Raji (cell line): ENCODE data around the gene MTCH1.

Experiments
- POLR2A ChIP-seq: IDR thresholded peaks from 2 replicates; pipeline ENCODE4 v1.6.1; 2011; ENCODE audit warnings: low read depth, low read length, control low read depth; ENCODE audit not compliant: insufficient read depth

The MTCH1 gene

DNA sequence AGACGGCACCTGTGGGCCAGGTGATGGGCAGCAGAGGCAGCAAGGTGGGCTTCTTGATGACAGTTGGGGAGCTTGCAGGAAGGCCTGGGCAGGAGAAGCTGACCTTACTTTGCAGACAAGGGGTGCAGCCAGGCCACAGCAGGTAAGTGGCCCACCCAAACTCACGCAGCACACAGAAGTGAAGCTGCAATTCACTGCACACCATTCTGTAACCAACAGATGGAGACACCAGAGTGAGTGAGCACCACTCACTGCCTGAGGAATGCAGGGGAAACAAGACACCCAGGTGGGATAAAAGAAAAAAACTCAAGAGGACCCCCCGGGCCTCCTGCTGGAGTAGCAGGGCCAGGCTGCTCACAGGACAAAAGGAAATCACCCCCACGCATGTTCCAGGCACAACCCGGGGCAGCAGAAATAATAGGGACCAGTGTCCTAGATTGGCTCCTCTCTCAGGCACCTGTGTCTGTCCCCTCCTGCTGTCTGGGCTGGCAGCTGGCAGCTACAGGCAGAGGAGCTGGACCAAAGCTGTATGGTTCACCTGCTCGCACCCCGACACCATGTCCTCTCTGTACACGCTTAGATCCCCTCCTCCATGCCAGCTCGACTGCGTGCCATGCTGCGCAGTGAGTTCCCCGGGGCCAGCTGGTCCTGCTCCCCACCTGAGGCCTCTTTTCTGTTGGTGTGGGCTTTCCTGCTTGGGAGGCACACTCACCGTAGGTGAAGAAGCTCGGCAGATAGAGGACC lies 4.9 kb downstream of the MTCH1 start:
- TF ChIP-seq POLR2A: no peak

DNA sequence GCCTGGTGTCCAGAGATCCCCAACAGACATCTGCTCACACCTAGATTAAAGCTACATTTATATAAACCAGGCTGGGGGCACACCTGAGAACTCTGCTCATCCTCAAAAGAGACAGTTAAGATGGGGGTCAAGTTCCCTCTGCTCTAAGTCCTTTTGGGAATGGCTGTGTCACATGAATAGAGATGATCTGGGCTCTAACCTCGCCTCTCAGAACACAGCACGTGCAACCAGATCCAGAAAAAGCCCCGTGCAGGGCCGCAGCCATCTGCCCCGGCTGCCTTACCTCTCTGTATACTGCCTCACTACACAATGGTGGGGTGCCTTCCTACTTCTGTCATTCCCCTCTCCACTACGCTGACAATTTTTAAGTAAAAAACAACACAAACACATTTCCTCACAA lies 5.9 kb downstream of the MTCH1 start:
- no peak for TF ChIP-seq POLR2A

DNA sequence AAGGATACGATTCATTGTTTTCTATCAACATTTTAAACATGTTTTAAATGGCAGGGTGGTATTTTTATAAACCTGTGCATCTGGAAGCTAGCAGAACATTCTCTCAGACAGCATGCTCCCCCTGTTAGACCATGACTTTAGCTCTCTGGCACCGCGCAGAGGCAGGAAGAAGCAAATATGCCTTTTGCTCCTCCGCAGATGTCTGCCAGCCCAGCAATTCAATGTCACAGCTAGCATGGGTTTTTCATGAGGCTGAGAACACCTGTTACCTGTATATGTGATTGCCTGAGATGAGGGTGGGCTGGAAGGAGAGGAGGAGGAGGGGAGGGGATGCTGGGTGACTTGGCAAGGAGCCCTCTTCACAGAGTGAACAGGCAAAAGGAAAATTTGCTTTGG lies 6.7 kb downstream of the MTCH1 start:
- TF ChIP-seq POLR2A: no peak

DNA sequence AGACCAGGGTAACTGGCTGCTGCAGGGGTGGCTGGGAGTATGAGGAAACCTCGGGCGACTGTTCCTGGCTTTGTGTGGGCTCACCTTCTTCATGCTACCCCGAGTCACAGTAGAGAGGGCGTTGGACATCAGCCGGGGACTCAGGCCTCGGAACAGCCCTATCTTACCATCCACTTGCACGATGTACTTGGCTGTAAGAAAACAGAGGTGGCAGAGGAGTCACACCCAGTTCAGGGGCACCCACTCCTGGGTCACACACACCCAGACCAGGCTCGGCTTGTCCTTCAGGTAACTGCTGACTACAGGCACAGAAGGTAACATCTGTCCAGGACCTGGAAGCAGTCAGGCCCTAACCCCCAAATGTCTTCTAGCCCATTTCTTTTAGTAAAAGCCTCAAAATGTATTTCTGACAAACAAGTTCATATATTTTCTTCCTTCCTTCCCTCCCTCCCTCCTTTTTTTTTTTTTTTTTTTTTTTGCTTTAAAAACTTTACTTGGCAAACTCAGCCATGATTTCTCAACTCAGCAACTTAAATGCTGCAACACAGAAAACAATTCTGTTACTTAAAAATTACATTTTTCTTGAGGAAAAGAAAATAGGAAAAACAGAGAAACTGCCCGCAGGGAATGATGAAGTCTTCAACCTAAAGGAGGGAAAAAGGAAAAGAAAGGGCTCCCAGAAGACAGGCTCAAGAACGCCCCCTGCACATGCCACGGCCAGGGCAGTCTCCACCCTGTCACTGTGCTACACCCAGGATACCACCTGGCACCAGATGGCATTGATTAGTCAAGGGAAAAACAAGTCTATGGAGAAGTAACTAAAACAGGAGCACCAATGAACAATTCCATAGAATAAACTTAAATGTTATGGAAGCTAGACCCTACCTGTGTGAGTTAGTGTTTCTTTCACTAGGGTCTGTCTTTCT lies 7.3 kb downstream of the MTCH1 start:
- no peak for TF ChIP-seq POLR2A

DNA sequence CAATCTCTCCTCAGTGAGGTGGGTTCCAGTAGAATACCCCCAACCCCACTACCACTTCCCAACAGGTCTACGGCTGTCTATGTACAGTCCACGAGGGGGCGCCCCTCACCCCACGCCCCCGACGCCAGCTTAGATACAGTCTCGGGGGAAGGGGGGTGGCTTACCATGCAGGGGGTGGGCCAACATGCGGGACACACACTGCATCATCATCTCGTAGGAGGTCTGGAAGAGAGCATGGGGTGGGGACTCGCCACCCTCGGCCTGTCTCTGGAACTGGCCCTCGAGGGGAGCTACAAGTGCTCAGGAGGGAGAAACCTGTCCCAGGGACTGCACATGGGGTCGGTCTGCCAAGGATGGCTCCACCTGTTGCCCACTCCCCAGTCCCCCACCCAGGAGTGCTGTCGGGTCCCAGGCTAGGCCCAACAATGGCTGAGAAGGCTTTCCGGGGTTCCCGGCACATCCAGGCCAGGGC lies 8.5 kb downstream of the MTCH1 start:
- no peak for TF ChIP-seq POLR2A

DNA sequence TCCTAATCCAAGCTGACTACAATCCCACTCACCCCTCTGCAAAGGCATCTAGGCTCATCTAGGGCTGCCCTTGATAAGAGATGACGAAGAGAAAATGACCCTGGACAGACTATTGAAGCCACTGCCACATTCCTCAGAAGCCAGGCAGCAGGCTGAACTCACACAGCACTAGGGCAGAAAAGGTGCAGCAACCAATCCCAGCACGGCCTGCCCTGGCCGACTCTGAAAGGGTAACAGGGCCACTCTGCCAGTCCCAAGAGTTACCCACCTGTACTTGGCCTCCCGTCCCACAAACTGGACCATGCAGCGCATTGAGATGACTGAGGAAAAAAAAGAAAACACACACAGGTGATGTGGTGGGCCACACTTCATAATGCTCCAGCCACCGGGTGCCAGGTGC lies 9.1 kb downstream of the MTCH1 start:
- no peak for TF ChIP-seq POLR2A

DNA sequence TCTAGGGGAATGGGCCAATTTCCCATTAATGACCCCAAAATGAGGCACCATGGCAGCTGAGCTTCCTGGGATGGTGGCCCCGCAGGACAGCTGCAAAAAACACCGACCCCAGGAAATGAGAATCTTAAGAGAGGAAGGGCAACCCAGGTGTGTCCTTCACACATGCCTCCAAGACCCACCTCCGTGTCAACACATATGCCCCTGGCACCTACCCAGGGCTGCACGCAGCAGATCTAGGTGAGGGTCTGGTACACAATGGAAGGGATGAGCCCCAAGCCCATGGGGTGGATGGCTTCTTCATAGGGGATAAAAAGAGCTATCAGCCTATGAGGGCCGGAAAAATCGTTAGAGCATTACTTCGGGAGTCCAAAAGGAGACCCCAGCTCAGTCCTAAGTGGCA lies 9.5 kb downstream of the MTCH1 start:
- no peak for TF ChIP-seq POLR2A

DNA sequence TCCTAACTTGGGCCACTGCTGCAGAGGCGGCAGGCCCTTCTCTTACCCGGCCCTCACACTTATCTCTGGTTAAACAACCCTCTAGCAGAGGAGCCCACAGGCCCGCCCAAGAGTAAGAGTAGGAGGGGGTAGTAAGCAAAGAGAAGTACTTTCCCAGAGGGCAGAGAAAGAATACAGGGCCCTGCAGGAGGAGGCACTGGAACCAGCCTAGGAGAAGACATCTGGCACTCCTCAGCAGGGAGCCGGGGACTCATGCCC lies 10.1 kb downstream of the MTCH1 start:
- no peak for TF ChIP-seq POLR2A

DNA sequence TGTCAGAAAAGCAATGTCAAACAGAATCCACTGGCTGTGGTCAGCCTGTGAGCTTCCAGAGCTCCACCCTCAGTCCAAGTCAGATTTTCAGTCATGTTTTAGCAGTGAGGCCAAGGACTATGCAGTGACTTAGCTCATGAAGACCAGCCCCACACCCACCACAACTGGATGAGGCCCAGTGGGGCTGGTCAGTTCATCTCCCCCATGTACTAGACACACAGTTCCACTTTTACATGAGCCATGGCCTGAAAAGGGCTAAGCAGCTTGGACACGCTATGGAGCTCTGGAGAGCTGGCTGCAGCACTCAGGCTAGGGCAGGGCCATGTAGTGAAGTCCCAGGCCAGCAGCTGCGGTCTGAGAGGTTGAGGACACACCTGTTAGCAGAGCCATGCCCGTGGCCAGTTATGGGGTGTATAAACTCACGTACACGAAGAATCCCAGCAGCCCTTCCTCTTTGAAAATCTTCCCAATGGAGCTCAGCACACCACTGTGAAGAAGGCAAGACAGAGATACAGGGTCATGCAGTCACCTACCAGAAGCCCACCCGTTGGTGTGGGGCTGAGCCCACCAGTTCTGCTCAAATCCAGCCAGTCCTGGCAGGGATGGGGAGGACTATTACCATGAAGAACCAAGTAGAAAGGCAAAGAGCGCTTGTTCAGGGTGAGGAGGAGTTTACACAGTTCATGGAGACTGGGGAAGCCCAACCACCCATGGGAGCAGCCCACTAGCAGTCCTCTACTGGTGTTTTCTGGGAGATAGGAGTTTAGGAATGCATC lies 10.6 kb downstream of the MTCH1 start:
- TF ChIP-seq POLR2A: no peak

DNA sequence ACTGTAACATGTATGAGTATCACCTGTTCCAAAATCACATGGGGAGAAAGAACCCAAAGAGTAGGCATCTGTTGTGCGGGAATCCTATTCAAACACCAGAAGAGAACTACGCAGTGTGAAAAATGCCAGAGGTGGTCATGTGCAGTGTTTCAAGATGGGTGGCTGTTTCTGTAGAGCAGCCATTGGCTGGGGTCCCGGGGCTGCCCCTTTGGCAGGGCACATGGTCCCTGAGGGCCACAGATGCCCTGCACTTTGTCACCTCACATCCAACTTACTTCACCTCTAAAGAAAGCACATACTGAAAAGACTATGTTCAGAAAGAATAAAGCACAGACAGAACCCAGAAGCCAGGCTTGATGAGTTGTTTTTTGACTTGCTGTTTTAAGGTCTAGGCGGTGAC lies 12.3 kb downstream of the MTCH1 start:
- TF ChIP-seq POLR2A: no peak

DNA sequence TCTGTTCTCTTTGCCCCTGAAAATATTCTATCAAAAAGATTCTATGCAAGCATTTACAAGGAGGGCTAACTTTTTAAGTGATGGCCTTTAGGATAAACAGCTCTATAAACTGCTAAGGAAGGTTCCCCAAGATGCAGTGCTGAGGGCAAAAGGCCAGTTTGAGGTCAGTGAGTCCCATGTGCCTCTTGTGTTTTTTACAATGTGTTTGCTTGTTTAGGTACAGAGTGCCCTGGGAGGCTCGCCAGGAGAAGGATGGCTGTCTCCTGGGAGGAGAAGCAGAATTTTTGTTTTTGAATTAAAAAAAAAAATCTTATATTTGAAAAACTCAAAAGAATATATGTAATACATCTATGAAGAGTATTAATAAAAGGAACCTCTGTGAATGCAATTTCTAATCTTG lies 12.8 kb downstream of the MTCH1 start:
- no peak for TF ChIP-seq POLR2A

DNA sequence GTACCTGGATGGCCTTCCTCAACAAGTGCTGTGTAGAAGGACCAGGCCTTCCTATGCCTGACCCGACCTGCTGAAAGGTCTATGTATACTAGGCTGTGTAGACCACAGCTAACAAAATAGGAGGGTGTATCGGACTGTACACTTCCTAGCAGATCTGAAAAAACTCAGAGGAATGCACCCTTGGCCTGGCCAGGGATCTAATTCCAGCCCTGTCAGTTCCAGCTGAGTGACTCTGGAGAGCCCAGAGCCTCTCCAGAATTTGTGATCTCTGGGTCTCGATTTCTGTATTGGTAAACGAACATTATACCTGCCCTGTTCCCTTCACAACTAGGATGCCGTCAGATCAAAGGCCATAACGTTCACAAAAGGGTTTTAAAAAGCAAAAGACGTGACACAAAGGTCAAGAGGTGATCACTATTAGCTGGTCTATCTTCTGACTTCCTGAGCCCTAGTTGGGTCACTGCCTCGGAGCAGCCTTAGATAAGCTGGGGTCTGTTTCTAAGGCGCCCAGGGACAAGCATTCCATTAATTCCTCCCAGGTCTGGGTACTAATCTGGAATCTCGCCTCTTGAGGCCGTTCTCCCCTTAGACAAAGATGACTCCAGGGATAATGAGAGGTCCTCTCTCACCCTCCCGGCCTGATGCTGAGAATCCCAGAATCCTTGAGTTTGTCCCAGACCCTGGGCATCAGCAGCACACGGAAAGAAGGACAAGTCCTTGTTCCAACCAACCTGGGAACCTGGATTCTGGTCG lies 13.9 kb downstream of the MTCH1 start:
- TF ChIP-seq POLR2A: no peak

DNA sequence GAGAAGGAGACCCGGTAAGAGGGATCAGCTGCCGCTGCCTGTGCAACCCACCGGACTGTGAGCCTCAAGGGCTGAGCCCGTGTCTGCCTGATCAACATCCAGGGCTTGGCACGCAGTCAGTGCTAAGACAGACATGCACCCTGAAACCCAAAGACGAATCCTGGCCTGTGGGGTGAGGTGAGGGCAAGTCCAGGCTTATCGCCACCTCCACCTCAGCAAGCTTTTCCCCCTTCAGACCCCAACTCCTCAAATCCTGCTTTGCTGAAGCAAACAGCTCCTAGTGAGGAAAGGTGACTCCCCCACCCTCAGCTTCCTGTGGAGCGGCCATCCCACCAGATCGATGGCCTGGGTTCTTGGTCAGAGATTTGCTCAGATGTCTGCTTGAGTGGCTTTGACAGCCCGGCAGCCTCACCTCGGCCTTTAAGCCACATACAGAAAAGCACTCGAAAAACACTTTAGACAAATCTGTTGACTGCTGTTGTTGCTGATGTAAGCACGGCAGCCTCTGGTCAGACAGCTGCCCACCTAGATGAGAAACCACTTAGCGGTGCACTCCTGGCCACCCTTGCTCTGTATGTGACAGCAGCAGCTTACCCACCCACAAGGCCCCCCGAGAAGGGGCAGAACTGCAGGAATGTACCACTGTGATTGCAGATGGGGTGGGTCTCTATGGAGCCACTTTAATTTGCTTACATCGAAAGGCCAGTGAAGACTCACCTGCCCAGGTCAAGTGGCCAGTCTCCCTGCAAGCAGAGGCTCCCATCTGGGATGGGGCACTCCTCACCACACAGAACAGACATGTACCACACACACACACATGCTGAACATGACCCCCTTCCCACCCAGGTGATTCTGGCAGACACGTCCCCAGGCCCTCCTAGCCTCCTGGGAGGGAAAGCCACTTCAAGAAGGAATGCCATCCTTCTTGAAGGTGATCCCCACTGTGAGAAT lies 14.8 kb downstream of the MTCH1 start:
- no peak for TF ChIP-seq POLR2A
